ENCODE results near the gene SYDE2.

- TF ChIP-seq CTCF (IDR thresholded peaks at IDR 0.05; ENCODE audit: low read depth, low read length) (no peak), EZH2phosphoT487 (IDR thresholded peaks at IDR 0.05; ENCODE audit: low read depth) (no peak)
Observed at GRCh38 chr1:85151446-85151845, 49.4 kb downstream of the SYDE2 start.
